A549 (cell line): Measurements from ENCODE around the gene MMP8. TPM values are rescaled to one million over a fixed set of nuclear protein-coding genes. Genes with fewer than 3 reads are reported as not detected.
"Not testable (repeated sequence)": the region's sequence is repeated elsewhere in the genome, so short reads cannot be mapped to it uniquely, and the experiment has no call there.

Source experiments
- ATAC-seq, 2 experiments: fragments of 200-7000 bp in 1 of 2; fragments of >200 bp in 1 of 2; cut with Nextera tagmentation in 1 of 2; cut with Tn5 transposase in 1 of 2; 3 replicates each; pipeline versions ENCODE4 v1.8.0 to v1.9.1; 2018 to 2020; ENCODE audit warnings: mild to moderate bottlenecking in 1 of 2, moderate library complexity in 1 of 2
- CTCF ChIA-PET: fragments of 300-600 bp; sonication (Branson Sonifier 250); formaldehyde crosslinking; extraction: SDS; loops from one replicate; lab custom pipeline; 2021; ENCODE audit warnings: antibody characterized with exemption, inconsistent platforms; lab: Yijun Ruan, JAX
- POLR2A ChIA-PET: fragments of 350-600 bp; formaldehyde crosslinking; extraction: SDS; loops from one replicate; lab custom pipeline; 2021; ENCODE audit warnings: antibody characterized with exemption, inconsistent platforms; lab: Yijun Ruan, JAX
- DNase-seq, 2 experiments: peaks; one replicate each; pipeline versions ENCODE4 v3.0.0 to v3.0.0-alpha.2; 2011 to 2016; ENCODE audit warnings: low read depth in 1 of 2, low spot score in 1 of 2
- FAIRE-seq: peaks from 2 replicates; lab custom pipeline; 2011; peaks lifted over from hg19 to GRCh38; lab: Jason Lieb, UNC
- H3K27ac ChIP-seq, 2 experiments: fragments of >200 bp; sonication (Bioruptor Twin); formaldehyde crosslinking; 3 replicates each; pipeline ENCODE4 v1.5.1; 2016 to 2017
- H3K4me1 ChIP-seq: fragments of >200 bp; sonication (Bioruptor Twin); formaldehyde crosslinking; 3 replicates; pipeline ENCODE4 v1.6.1; 2016
- H3K4me2 ChIP-seq: fragments of >200 bp; sonication (Bioruptor Twin); formaldehyde crosslinking; 3 replicates; pipeline ENCODE4 v1.6.1; 2016
- H3K4me3 ChIP-seq: fragments of >200 bp; sonication (Bioruptor Twin); formaldehyde crosslinking; 3 replicates; pipeline ENCODE4 v1.5.1; 2016
- H3K9me3 ChIP-seq: fragments of >200 bp; sonication (Bioruptor Twin); formaldehyde crosslinking; 3 replicates; pipeline ENCODE4 v1.6.1; 2016
- ATOH8 ChIP-seq: fragments of 250-450 bp; sonication (Bioruptor Pico); IDR thresholded peaks from 2 replicates; pipeline ENCODE4 v1.5.0; 2020; ENCODE audit warnings: low read depth, mild to moderate bottlenecking, moderate library complexity
- CHD2 ChIP-seq: fragments of 150-350 bp; IDR thresholded peaks from 2 replicates; pipeline ENCODE4 v1.6.1; 2014; ENCODE audit warnings: low read length; ENCODE audit not compliant: partially characterized antibody
- CHD4 ChIP-seq: fragments of 200-600 bp; sonication (generic); IDR thresholded peaks from 2 replicates; pipeline ENCODE4 v1.6.1; 2016; ENCODE audit warnings: antibody characterized with exemption, mild to moderate bottlenecking, borderline replicate concordance
- FOSB ChIP-seq: fragments of 250-450 bp; sonication (Bioruptor Pico); IDR thresholded peaks from 2 replicates; pipeline ENCODE4 v1.5.0; 2020; ENCODE audit warnings: mild to moderate bottlenecking, moderate library complexity
- FOSL2 ChIP-seq, 2 experiments: fragments of 450-650 bp in 1 of 2; fragments of >200 bp in 1 of 2; sonication (Bioruptor Twin) in 1 of 2; formaldehyde crosslinking; IDR thresholded peaks; 2 replicates each; pipeline versions ENCODE4 v1.5.0 to v1.6.1; 2016 to 2020; ENCODE audit warnings: mild to moderate bottlenecking in 1 of 2, moderate library complexity in 1 of 2
- HDAC2 ChIP-seq: fragments of 200-600 bp; sonication (generic); IDR thresholded peaks from 2 replicates; pipeline ENCODE4 v1.6.1; 2016
- HEYL ChIP-seq: fragments of 250-450 bp; sonication (Bioruptor Pico); IDR thresholded peaks from 2 replicates; pipeline ENCODE4 v1.8.0; 2021; ENCODE audit warnings: mild to moderate bottlenecking, moderate library complexity
- HOXB13 ChIP-seq: fragments of 250-450 bp; sonication (Bioruptor Pico); IDR thresholded peaks from 2 replicates; pipeline ENCODE4 v1.5.0; 2020; ENCODE audit warnings: low read depth, mild to moderate bottlenecking, moderate library complexity
- JUN ChIP-seq, 2 experiments: fragments of >200 bp; sonication (Bioruptor Twin); formaldehyde crosslinking; IDR thresholded peaks; 2 replicates in 1 of 2; 3 replicates in 1 of 2; pipeline ENCODE4 v1.6.1; 2016 to 2017
- MYC ChIP-seq: IDR thresholded peaks from 2 replicates; pipeline ENCODE4 v1.6.1; 2012; ENCODE audit warnings: mild to moderate bottlenecking, inconsistent platforms, low read length, improper control_type of control experiment, borderline replicate concordance
- NPAS2 ChIP-seq: fragments of 250-450 bp; sonication (Bioruptor Pico); IDR thresholded peaks from 2 replicates; pipeline ENCODE4 v1.8.0; 2022; ENCODE audit warnings: mild to moderate bottlenecking, moderate library complexity, borderline replicate concordance
- POLR2A ChIP-seq: IDR thresholded peaks from 2 replicates; pipeline ENCODE4 v1.6.1; 2012; ENCODE audit warnings: mild to moderate bottlenecking, low read length
- RAD21 ChIP-seq, 2 experiments: fragments of >200 bp in 1 of 2; sonication (Bioruptor Twin) in 1 of 2; formaldehyde crosslinking in 1 of 2; IDR thresholded peaks in 1 of 2; conservative IDR thresholded peaks in 1 of 2; 2 replicates in 1 of 2; 3 replicates in 1 of 2; pipeline ENCODE4 v1.6.1; 2012 to 2018; ENCODE audit warnings: inconsistent platforms in 1 of 2
- RFX5 ChIP-seq: fragments of 450-650 bp; IDR thresholded peaks from 2 replicates; pipeline ENCODE4 v1.7.1; 2014; ENCODE audit warnings: antibody characterized with exemption, mild to moderate bottlenecking, moderate library complexity
- RNF2 ChIP-seq: fragments of 200-600 bp; sonication (generic); IDR thresholded peaks from 2 replicates; pipeline ENCODE4 v1.6.1; 2016; ENCODE audit warnings: low read depth, mild to moderate bottlenecking, antibody characterized with exemption, moderate library complexity, borderline replicate concordance
- TFCP2L1 ChIP-seq: fragments of 250-450 bp; sonication (Bioruptor Pico); IDR thresholded peaks from 2 replicates; pipeline ENCODE4 v1.5.0; 2021; ENCODE audit warnings: mild to moderate bottlenecking
- ZC3H11A ChIP-seq: fragments of 450-650 bp; IDR thresholded peaks from 2 replicates; pipeline ENCODE4 v1.6.1; 2014; ENCODE audit warnings: antibody characterized with exemption, mild to moderate bottlenecking
- WGBS: methylation state at CpG from one replicate; pipeline ENCODE4 v1.1.6; 2017; ENCODE audit errors: missing lambda C conversion rate; 5-methylcytosine and 5-hydroxymethylcytosine counted together
- polyA plus RNA-seq, 4 experiments: library from polyadenylated mRNA; depleted of rRNA in 3 of 4; stranded (reverse); fragments of >200 nt; fragmentation: RNase III in 1 of 4; extraction: RNeasy Plus Mini Kit Qiagen cat#74134 plus additional on column Dnase treatment in 1 of 4; gene quantifications; 2 replicates in 3 of 4; 3 replicates in 1 of 4; pipeline ENCODE4 v1.2.3, GENCODE V29; 2011 to 2017
- TF ChIP-seq, protein P1 (sequence below): IDR thresholded peaks from 2 replicates; pipeline ENCODE4 v1.6.1; 2012

The MMP8 gene
- polyA plus RNA-seq, 2 of the 4 experiments (the other 2 are of a cell fraction): not detected

- H3K9me3 ChIP-seq: peaks cover 2% of the 10 kb centered on the region; the same call in 1 of the 3 replicates
- no peak for FAIRE-seq
- no peak overlapping the region for H3K27ac ChIP-seq
- POLR2A ChIA-PET: no interaction called here
- CTCF ChIA-PET: no interaction called here
- no peak for ATAC-seq
- no peak for TF ChIP-seq HEYL
- no peak for TF ChIP-seq FOSB (CRISPR knock-in tag)
- no peak for TF ChIP-seq ZC3H11A
- TF ChIP-seq NPAS2 (CRISPR knock-in tag): no peak
- no peak overlapping the region for H3K4me3 ChIP-seq
- H3K4me1 ChIP-seq: no peaks in the 10 kb centered on the region
- DNase-seq: no peak
- no peak overlapping the region for H3K4me2 ChIP-seq
Observed at GRCh38 chr11:102751673-102752072, 26.9 kb upstream of the MMP8 start.

- CTCF ChIA-PET: interaction anchor here (1.1 to 1.6 kb wide), 2 partner anchors 31 to 192 kb away, joined by 4 to 5 read pairs; partner anchors contain the start of gene MMP10
- no peak for FAIRE-seq
Observed at GRCh38 chr11:102749101-102749722, 24.5 kb upstream of the MMP8 start.

GRCh38 chr11:102746746-102747578 lies 22.2 kb upstream of the MMP8 start:
- H3K4me1 ChIP-seq, H3K9me3 ChIP-seq, ATAC-seq, CTCF ChIA-PET, POLR2A ChIA-PET, DNase-seq, FAIRE-seq: not testable (repeated sequence)
- peak overlapping the region; percentile 58 to 66 for H3K27ac ChIP-seq
- peak overlapping the region; percentile 29; the same call in 2 of the 3 replicates for H3K4me2 ChIP-seq
- WGBS: 43% methylated on average over 25 of the region's 32 CpGs
- peak overlapping the region; percentile 32 for H3K4me3 ChIP-seq

More at GRCh38 chr11:102749101-102749722, 24.5 kb upstream of the MMP8 start:
- DNase-seq (no peak), ATAC-seq (no peak)
- POLR2A ChIA-PET: no interaction called here
- H3K4me3 ChIP-seq: no peak overlapping the region
- H3K9me3 ChIP-seq: peaks cover 2% of the 10 kb centered on the region; the same call in 1 of the 3 replicates
- no peak overlapping the region for H3K4me2 ChIP-seq
- H3K4me1 ChIP-seq: no peaks in the 10 kb centered on the region
- H3K27ac ChIP-seq: no peak overlapping the region
- no peak for TF ChIP-seq HOXB13 (CRISPR knock-in tag)
- TF ChIP-seq RAD21 (conservative IDR thresholded peaks at IDR 0.05 in 1 of 2, IDR thresholded peaks at IDR 0.05 in 1 of 2): 0 out of 5 replicates have a peak, but pooled peaks of 1 of the 2 experiments have one; percentile 11
- TF ChIP-seq ATOH8 (CRISPR knock-in tag): no peak
- no peak for TF ChIP-seq RFX5
- no peak for TF ChIP-seq CHD4

DNA sequence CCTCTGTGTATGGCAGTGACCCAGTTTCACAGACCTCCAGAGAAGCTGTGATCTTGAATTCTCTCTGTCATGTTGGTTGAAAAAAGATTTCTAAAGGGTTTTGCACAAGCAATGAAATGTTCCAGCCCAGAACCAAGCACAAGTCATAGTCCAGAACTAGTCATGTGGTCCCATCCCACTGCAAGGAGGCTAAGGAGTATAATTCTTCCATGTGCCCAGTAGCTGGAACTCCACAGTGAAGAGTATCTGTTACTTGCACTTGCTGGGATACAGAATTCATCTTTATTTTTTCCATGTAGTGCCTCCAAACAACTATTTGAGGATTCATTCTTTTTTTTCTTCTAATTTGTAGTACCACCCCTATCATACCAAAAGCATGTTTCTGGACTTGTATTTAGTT lies 9.9 kb upstream of the MMP8 start:
- Histone ChIP-seq H3K4me2 (no peak overlapping the region), H3K27ac (no peak overlapping the region), H3K9me3 (peaks cover 3% of the 10 kb centered on the region; the same call in 2 of the 3 replicates), H3K4me3 (no peak overlapping the region), H3K4me1 (no peaks in the 10 kb centered on the region)
- TF ChIP-seq RNF2 (no peak), FOSL2 (IDR thresholded peaks at IDR 0.05) (no peak), FOSL2 (CRISPR knock-in tag; IDR thresholded peaks at IDR 0.05) (no peak), HDAC2 (no peak), POLR2A (no peak), MYC (no peak), TFCP2L1 (CRISPR knock-in tag) (no peak), CHD2 (no peak), JUN (IDR thresholded peaks at IDR 0.05) (no peak), RAD21 (conservative IDR thresholded peaks at IDR 0.05 in 1 of 2, IDR thresholded peaks at IDR 0.05 in 1 of 2) (no peak), RFX5 (no peak)
- TF ChIP-seq, protein P1, sequence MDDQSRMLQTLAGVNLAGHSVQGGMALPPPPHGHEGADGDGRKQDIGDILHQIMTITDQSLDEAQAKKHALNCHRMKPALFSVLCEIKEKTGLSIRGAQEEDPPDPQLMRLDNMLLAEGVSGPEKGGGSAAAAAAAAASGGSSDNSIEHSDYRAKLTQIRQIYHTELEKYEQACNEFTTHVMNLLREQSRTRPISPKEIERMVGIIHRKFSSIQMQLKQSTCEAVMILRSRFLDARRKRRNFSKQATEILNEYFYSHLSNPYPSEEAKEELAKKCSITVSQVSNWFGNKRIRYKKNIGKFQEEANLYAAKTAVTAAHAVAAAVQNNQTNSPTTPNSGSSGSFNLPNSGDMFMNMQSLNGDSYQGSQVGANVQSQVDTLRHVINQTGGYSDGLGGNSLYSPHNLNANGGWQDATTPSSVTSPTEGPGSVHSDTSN: no peak
- ChIA-PET POLR2A (no interaction called here), CTCF (interaction anchor here (0.8 to 5.5 kb wide), 11 partner anchors 18 to 331 kb away, joined by 3 to 40 read pairs (median 4); no protein-coding TSS in a partner anchor)
- DNase-seq (no peak), FAIRE-seq (no peak), ATAC-seq (peak; percentile 60 to 64; a peak in 1 of 6 replicates)
